Amniotic epithelial cell (primary cell): Measurements from ENCODE around the gene STT3A.

Source experiments
- DNase-seq: peaks from one replicate; pipeline ENCODE4 v3.0.0-alpha.2; 2010; ENCODE audit warnings: low read depth

Gene STT3A

DNA sequence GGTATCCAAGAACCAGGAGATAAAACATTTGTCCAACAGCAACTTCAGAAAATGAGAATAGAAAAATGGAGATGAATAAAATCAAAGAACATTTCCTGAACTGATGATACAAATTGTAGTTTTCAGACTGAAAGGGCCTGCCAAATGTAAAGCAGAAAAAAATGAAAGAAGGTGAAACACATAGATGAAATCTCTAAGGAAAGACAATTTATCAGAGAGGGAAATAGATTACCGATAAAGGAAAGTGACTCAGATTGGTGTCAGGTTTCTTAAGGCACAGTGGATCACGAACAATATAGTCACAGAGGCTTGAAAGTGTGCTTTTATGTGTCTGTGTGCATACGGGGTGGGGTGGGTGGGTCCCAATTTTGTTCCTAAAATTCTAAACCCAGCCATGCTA lies 4.1 kb upstream of the STT3A start:
- DNase-seq, result no peak

DNA sequence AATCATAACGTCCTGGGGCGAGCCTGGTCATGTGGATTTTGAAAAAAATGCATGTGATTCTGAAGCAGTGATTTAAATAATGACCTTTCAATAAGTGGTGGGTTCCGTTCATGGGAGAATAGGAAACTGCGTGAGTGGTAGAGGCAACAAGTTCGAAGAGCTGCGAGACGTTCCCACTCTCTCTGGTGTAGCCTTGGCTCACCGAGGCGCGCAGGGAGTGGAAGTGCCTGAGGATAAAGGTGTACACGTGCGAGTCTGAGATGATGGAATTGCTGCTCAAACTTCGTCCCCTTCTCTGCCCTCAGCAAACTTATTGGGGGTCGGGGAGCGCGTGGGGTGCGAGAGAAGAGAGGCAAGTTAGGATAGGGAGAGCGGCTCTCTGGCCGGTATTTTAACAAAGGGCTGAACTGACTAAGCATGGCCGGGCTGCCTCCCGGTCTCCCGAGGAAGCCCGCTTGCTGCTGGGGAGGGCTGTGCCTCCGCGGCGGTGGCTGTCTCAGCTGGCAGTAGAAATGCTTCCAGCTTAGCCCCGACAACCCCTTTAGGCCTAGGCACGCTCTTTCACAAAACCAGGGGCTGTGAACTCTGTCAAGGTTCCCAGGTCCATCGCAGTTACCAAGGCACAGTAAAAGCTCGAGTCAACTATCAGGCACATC lies 875 bp upstream of the STT3A start:
- peak; percentile 23 for DNase-seq

GRCh38 chr11:125593114-125593820 lies 615 bp downstream of the STT3A start:
- peak; percentile 49 for DNase-seq

- no peak for DNase-seq
These were observed 2.3 kb downstream of the STT3A start for GRCh38 chr11:125594958-125595357.

DNA sequence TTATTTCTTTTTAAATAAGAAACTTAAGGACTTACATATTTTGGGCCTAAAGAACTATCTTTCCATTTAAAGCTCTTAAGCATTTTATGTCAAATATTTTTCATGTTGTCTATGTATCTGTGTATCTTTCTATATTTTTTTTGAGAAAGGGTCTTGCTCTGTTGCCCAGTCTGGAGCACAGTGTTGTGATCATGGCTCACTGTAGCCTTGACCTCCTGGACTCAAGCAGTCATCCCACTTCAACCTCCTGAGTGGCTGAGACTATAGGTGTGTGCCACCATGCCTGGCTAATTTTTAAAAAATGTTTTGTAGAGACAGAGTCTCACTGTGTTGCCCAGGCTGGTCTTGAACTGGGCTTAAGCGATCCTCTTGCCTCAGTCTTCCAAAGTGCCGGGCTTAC lies 8.0 kb downstream of the STT3A start:
- DNase-seq, result no peak

DNA sequence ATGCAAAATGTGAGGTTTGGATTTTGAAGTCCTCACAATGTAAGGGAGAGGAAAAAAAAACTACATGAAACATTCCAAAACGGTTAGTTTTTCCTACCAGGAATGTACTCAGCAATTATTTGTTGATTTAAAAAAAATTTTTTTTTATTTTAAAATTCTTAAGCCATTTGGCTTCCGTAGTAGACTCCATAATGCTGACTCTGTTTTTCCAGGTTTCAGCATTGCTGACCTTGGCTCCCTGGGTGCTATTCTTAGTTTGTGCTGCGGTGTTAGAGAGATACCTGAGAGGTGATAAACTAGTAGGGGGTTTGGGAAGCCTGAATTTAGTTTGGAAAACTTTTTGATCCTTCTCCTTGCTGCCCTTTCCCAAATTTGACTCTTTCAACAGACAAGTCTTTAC lies 10.6 kb downstream of the STT3A start:
- no peak for DNase-seq

DNA sequence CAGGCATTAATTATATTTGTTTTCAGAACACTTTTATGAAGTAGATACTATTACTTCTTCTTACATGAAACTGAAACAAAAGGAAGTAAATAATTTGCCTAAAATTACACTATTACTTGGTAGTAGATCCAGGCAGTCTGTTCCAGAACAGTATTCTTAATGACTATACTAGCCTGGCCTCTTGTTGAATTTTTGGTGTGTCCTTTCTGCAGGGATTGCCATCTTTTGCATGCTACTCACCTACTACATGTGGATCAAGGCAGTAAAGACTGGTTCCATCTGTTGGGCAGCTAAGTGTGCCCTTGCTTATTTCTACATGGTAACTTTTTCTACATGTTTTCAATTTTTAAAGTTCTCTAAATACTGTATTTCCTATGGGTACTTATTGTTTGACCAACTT lies 12.8 kb downstream of the STT3A start:
- no peak for DNase-seq

DNA sequence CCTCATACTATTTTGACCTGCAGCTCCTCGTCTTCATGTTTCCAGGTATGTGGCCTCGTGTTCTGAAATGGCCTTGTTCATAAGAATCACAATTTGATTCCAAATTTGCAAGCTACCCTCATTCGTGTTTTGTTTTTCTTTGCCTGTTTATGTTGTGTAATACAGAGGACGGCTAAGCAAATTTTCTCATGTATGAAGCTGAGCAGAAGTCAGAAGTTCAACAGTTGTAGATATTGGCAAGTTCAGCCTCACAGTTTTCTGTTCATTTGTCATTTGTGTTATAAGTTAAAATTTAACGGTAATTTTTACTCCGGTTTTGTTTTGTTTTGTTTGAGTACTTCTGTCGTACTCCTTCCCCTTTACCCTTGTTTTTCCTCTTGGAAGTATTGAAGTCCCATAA lies 16.9 kb downstream of the STT3A start:
- no peak for DNase-seq

- DNase-seq, result no peak
These were observed 25.7 kb downstream of the STT3A start for GRCh38 chr11:125618383-125618782.

GRCh38 chr11:125621995-125622394 lies 29.3 kb downstream of the STT3A start:
- DNase-seq, result peak; percentile 57

DNA sequence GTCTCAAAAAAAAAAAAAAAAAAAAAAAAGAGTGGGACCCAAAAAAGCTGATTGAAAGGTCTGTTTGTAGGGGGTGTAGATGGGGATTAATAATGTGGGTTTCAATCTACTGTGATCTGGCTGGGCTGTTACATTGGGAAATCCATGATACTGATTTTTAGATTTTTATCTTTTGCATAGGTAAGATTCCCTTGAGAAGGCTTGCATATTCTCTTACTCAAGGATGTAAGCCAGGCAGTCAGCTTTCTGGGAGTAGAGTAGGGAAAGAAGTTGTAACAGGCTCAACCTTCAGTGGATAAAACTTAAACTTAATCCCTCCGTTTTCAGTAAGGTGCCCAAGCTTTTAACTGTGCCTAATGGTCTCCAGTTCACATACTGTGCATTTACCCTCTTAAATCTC lies 30.4 kb downstream of the STT3A start:
- DNase-seq, result no peak

- DNase-seq, result no peak
These were observed 32.1 kb downstream of the STT3A start, which contains the start of gene CHEK1 for GRCh38 chr11:125624756-125625213. Gene CHEK1 (plus strand): TSS chr11:125625163. CDS start chr11:125626769, 1,606 bp downstream.

- no peak for DNase-seq
These were observed 32.6 kb downstream of the STT3A start for GRCh38 chr11:125625225-125625629.

DNA sequence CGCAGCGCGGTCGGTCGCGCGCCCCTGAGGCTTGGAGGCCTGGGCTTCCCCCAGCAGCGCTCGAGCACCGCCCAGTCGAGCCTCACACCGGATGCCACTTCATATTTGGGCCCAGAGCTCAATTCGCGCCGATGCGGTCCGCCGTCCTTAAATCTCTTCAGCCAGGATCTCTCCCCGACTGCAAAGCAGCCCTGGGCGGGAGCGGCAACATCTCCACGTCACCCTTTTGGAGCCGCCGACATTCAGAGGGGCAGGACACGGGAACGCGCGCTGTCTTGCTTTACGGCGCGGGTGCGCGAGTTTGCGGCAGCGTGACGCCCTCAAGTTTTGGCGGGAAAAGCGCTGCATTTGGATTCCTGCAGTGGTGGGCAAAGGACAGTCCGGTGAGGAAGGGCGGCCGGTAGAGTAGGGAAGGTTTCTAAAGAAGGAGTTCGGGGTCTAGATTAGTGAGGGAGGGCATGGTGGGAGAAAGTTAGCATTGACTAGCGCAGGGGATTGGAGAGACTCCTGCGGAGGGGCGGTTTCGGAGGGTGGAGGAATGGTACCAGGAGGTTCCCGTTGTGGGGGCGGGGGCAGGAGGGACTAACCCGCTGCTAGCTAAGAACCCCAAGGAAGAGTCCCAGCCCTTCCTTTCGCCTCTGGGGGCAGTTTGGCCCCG lies 33.1 kb downstream of the STT3A start:
- DNase-seq, result peak; percentile 82

DNA sequence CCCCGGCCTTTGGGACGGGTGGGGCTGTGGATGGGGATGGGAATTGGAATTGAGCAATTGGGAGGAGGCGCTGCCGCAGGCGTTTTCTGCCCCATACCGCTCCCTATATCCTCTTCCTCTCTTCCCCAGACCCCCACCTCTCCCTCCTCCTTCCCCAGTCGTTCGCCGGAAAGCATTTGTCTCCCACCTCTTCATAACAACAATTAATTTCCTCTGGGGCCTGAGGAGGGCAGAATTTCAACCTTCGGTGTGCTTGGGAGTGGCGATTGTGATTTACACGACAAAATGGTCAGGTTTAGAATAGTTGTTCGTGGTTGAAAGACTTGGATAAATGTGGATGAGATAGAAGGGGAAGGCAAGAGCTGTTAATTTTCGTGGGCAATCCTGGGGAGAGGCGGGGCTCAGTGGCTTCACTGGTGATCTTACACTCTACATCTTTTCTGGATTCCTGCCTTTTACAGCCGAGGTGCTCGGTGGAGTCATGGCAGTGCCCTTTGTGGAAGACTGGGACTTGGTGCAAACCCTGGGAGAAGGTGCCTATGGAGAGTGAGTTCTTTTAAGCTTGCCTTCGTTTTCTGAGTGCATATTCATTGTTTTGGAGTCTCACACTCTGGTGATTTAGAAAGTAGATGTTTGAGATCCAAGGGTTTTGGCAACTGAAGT lies 33.8 kb downstream of the STT3A start:
- DNase-seq, result peak; percentile 73

DNA sequence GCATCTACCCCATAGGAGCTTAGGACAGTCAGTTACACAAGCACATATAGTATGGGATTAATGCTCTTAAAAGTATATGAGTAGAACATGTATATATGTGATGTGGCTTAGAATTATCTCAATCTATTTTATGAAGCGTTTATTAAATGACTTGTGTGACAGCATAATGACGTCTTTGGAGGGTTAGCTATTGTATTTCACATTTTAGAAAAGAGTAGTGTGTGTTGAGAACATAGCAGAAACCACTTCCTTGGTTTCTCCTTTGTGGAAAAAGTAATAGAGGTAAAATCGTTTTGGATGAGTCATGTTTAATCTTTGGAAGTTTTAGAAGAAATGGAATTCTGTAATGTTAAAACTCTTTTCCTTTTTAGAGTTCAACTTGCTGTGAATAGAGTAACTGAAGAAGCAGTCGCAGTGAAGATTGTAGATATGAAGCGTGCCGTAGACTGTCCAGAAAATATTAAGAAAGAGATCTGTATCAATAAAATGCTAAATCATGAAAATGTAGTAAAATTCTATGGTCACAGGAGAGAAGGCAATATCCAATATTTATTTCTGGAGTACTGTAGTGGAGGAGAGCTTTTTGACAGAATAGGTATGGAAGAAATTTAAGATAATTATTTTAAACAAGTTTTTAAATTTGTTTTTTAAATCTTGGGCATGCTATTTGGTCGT lies 34.7 kb downstream of the STT3A start:
- DNase-seq, result no peak

- no peak for DNase-seq
These were observed 45.2 kb downstream of the STT3A start for GRCh38 chr11:125637840-125638239.

GRCh38 chr11:125638315-125638714 lies 45.7 kb downstream of the STT3A start:
- DNase-seq, result no peak

DNA sequence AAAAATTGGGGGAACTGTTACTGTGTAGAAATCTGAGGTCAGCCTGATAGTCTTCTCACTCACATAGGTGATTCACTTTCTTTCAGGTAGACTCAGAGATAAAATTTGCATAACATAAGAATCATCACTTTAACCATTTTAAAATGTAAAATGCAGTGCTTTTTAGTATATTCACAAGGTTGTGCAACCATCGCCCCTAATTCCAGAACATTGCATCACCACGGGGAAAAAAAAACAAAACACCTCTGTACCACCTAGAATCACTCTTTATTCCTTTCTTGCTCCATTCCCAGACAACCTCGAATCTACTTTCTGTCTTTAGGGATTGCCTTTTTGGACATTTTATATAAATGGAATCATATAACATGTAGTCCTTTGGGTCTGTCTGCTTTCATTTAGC lies 53.2 kb downstream of the STT3A start:
- DNase-seq, result no peak

DNA sequence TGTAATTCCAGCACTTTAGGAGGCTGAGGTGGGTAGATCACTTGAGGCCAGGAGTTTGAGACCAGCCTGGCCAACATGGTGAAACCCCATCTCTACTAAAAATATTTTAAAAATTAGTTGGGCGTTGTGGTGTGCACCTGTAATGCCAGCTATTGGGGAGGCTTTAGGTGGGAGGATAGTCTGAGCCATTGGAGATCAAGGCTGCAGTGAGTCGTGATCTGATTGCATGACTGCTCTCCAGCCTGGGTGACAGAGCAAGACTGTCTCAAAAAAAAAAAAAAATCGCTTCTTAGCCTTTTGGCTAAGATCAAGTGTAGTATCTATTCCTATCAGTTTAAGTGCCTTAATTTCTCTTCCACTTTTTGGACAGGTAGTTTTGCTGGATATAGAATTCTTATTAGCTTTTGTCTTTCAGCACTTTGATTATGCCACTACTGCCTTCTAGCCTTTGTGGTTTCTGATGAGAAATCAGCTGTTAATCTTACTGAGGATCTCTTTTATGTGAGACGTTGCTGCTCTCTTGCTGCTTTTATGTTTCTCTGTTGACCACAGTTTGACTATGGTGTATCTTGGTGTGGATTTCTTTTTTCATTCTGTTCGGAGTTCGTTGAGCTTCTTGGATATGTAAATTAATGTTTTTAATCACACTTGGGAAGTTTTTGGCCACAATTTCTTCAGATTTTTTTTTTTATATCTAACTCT lies 57.0 kb downstream of the STT3A start:
- no peak for DNase-seq

DNA sequence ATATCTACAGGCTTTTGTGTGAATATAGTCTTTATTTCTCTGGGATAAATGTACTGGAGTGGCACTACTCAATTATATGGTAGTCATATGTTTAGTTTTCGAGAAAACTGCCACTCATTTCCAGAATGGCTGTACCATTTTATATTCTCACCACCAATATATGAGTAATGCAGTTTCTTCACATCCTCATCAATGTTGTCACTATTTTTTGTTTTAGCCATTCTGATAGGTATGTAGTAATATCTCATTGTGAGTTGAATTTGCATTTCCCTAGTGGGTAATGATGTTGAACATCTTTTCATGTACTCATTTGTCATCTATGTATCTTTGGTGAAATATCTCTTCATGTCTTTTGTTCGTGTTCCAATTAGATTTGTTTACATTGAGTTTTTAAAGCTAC lies 70.0 kb downstream of the STT3A start:
- DNase-seq, result no peak
